GM12878 (cell line): ENCODE results near the gene ZNFX1. TPM values are rescaled to one million over a fixed set of nuclear protein-coding genes. Genes with fewer than 3 reads are reported as not detected.

Source experiments
- ASH2L ChIP-seq: fragments of 300-600, 200-600 bp; sonication (generic); IDR thresholded peaks from 2 replicates; pipeline ENCODE4 v1.6.1; 2017; ENCODE audit warnings: low read depth, mild to moderate bottlenecking, borderline replicate concordance
- ATF2 ChIP-seq: IDR thresholded peaks from 2 replicates; pipeline ENCODE4 v1.6.1; 2012; ENCODE audit warnings: low read length, inconsistent platforms
- BCL11A ChIP-seq: IDR thresholded peaks from 2 replicates; pipeline ENCODE4 v1.6.1; 2011; ENCODE audit warnings: low read depth, low read length
- BMI1 ChIP-seq: fragments of 450-650 bp; IDR thresholded peaks from 2 replicates; pipeline ENCODE4 v1.6.1; 2016; ENCODE audit warnings: mild to moderate bottlenecking, moderate library complexity, borderline replicate concordance
- CEBPB ChIP-seq, 2 experiments: fragments of 150-350 bp in 1 of 2; IDR thresholded peaks; 2 replicates each; pipeline ENCODE4 v1.6.1; 2012 to 2014; ENCODE audit warnings: low read depth in 2 of 2, low read length in 2 of 2, borderline replicate concordance in 1 of 2, inconsistent platforms in 1 of 2
- E2F8 ChIP-seq: fragments of 450-650 bp; IDR thresholded peaks from 2 replicates; pipeline ENCODE4 v1.6.1; 2018; ENCODE audit warnings: mild to moderate bottlenecking, low read depth, moderate library complexity; ENCODE audit not compliant: partially characterized antibody
- ESRRA ChIP-seq: IDR thresholded peaks from 2 replicates; pipeline ENCODE4 v1.6.1; 2012; ENCODE audit warnings: mild to moderate bottlenecking, low read length, improper control_type of control experiment
- FOXK2 ChIP-seq: fragments of 450-650 bp; IDR thresholded peaks from 2 replicates; pipeline ENCODE4 v1.6.1; 2017; ENCODE audit warnings: mild to moderate bottlenecking, moderate library complexity
- FOXM1 ChIP-seq: IDR thresholded peaks from 2 replicates; pipeline ENCODE4 v1.6.1; 2012; ENCODE audit warnings: low read depth, mild to moderate bottlenecking, inconsistent platforms, low read length, moderate library complexity
- IKZF1 ChIP-seq: fragments of 450-650 bp; conservative IDR thresholded peaks from 2 replicates; pipeline ENCODE4 v1.6.1; 2017; ENCODE audit warnings: antibody characterized with exemption, mild to moderate bottlenecking
- KLF5 ChIP-seq: fragments of 450-650 bp; IDR thresholded peaks from 2 replicates; pipeline ENCODE4 v1.6.1; 2014; ENCODE audit warnings: mild to moderate bottlenecking; ENCODE audit not compliant: partially characterized antibody
- POLR2AphosphoS2 ChIP-seq: IDR thresholded peaks from 2 replicates; pipeline ENCODE4 v1.6.1; 2011; ENCODE audit warnings: low read depth, mild to moderate bottlenecking, low read length, improper control_type of control experiment, moderate library complexity
- RCOR1 ChIP-seq: conservative IDR thresholded peaks from 2 replicates; pipeline ENCODE4 v1.6.1; 2012; ENCODE audit warnings: low read depth, low read length, improper control_type of control experiment
- RELB ChIP-seq: fragments of 450-650 bp; IDR thresholded peaks from 2 replicates; pipeline ENCODE4 v1.6.1; 2017; ENCODE audit warnings: low read depth, mild to moderate bottlenecking, moderate library complexity
- SUPT20H ChIP-seq: IDR thresholded peaks from 2 replicates; pipeline ENCODE4 v1.6.1; 2011; ENCODE audit warnings: low read depth, mild to moderate bottlenecking, low read length, moderate library complexity, borderline replicate concordance; ENCODE audit not compliant: control insufficient read depth
- ZNF217 ChIP-seq: fragments of 450-650 bp; IDR thresholded peaks from 2 replicates; pipeline ENCODE4 v1.6.1; 2017; ENCODE audit warnings: antibody characterized with exemption, mild to moderate bottlenecking
- ZNF384 ChIP-seq: IDR thresholded peaks from 2 replicates; pipeline ENCODE4 v1.6.1; 2012; ENCODE audit warnings: low read depth, mild to moderate bottlenecking, low read length, improper control_type of control experiment, borderline replicate concordance
- polyA plus RNA-seq, 11 experiments: library from polyadenylated mRNA; depleted of rRNA in 4 of 11; unstranded in 6 of 11; stranded (reverse) in 5 of 11; fragments of >200 nt; fragmentation: Nextera tagmentation in 4 of 11; fragmentation: Illumina TruSeq in 1 of 11; extraction: Ambion mirVana in 4 of 11; extraction: Trizol in 1 of 11; gene quantifications; 1 replicate in 1 of 11; 2 replicates in 10 of 11; pipeline versions ENCODE4 v1.2.1 to v1.2.3, GENCODE V29; 2011 to 2016; ENCODE audit warnings: inconsistent platforms in 2 of 11, missing spikeins in 2 of 11, low read depth in 1 of 11
- total RNA-seq, 4 experiments: library from RNA; depleted of rRNA in 3 of 4; stranded (reverse); fragments of >200 nt in 3 of 4; fragmentation: Illumina TruSeq in 1 of 4; extraction: Trizol in 1 of 4; gene quantifications; 2 replicates each; pipeline versions ENCODE4 v1.2.1 to v1.2.3, GENCODE V29; 2013 to 2021
- TF ChIP-seq, protein P1 (sequence below): fragments of 450-650 bp; IDR thresholded peaks from 2 replicates; pipeline ENCODE4 v1.6.1; 2016; ENCODE audit warnings: mild to moderate bottlenecking, moderate library complexity, borderline replicate concordance

ZNFX1 gene
- total and polyA plus RNA-seq, 10 of the 15 experiments (the other 5 are each of a cell fraction or from before 2014, with no cell fraction given) = 7.4 to 31.5 (median 25.6) TPM

GRCh38 chr20:49281059-49281912 lies 3.4 kb upstream of the ZNFX1 start (continued):
- TF ChIP-seq POLR2AphosphoS2 (peak; percentile 46; the same call in 1 of the 2 replicates), ZNF384 (no peak), RELB (peak; percentile 81), E2F8 (no peak), RCOR1 (no peak), BMI1 (0 out of 2 replicates have a peak, but pooled peaks have one; percentile 22), ZNF217 (peak; percentile 60), ASH2L (no peak), KLF5 (peak; percentile 96), SUPT20H (no peak), CEBPB (IDR thresholded peaks at IDR 0.05; ENCODE audit: borderline replicate concordance in 1 of 2, low read depth in 2 of 2, low read length in 2 of 2) (0 out of 4 replicates have a peak, but pooled peaks of 1 of the 2 experiments have one; percentile 14), FOXK2 (0 out of 2 replicates have a peak, but pooled peaks have one; percentile 19), ATF2 (peak; percentile 9; the same call in 1 of the 2 replicates), IKZF1 (0 out of 2 replicates have a peak, but pooled peaks have one; percentile 9), ESRRA (no peak), FOXM1 (no peak; the same call in 1 of the 2 replicates), BCL11A (0 out of 2 replicates have a peak, but pooled peaks have one; percentile 1)
- TF ChIP-seq, protein P1, sequence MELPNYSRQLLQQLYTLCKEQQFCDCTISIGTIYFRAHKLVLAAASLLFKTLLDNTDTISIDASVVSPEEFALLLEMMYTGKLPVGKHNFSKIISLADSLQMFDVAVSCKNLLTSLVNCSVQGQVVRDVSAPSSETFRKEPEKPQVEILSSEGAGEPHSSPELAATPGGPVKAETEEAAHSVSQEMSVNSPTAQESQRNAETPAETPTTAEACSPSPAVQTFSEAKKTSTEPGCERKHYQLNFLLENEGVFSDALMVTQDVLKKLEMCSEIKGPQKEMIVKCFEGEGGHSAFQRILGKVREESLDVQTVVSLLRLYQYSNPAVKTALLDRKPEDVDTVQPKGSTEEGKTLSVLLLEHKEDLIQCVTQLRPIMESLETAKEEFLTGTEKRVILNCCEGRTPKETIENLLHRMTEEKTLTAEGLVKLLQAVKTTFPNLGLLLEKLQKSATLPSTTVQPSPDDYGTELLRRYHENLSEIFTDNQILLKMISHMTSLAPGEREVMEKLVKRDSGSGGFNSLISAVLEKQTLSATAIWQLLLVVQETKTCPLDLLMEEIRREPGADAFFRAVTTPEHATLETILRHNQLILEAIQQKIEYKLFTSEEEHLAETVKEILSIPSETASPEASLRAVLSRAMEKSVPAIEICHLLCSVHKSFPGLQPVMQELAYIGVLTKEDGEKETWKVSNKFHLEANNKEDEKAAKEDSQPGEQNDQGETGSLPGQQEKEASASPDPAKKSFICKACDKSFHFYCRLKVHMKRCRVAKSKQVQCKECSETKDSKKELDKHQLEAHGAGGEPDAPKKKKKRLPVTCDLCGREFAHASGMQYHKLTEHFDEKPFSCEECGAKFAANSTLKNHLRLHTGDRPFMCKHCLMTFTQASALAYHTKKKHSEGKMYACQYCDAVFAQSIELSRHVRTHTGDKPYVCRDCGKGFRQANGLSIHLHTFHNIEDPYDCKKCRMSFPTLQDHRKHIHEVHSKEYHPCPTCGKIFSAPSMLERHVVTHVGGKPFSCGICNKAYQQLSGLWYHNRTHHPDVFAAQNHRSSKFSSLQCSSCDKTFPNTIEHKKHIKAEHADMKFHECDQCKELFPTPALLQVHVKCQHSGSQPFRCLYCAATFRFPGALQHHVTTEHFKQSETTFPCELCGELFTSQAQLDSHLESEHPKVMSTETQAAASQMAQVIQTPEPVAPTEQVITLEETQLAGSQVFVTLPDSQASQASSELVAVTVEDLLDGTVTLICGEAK = 0 out of 2 replicates have a peak, but pooled peaks have one; percentile 11
